ENCODE measurements around the gene HDAC6.

- TF ChIP-seq JUNB (CRISPR knock-in tag; IDR thresholded peaks at IDR 0.05; ENCODE audit: borderline replicate concordance), result no peak
- no peak for TF ChIP-seq EZH2 (conservative IDR thresholded peaks at IDR 0.05; ENCODE audit: low read depth, low read length)
- no peak for TF ChIP-seq ARHGAP35 (CRISPR knock-in tag; IDR thresholded peaks at IDR 0.05; ENCODE audit: borderline replicate concordance)
- TF ChIP-seq ZNF549 (CRISPR knock-in tag; IDR thresholded peaks at IDR 0.05), result no peak
- TF ChIP-seq TOE1 (CRISPR knock-in tag; IDR thresholded peaks at IDR 0.05), result no peak
- TF ChIP-seq POLR2A (IDR thresholded peaks at IDR 0.05; ENCODE audit: insufficient read depth in 1 of 2, low read depth in 2 of 2, low read length in 2 of 2), result no peak
Observed at GRCh38 chrX:48814722-48815121, 12.9 kb downstream of the HDAC6 start.

Data from HepG2 (cell line).